ENCODE results near the gene NUP188. TPM values are rescaled to one million over a fixed set of nuclear protein-coding genes. Genes with fewer than 3 reads are reported as not detected.

NUP188 gene
- total and polyA plus RNA-seq, 4 donors = 6.9 to 34.7 (median 19.2) TPM

DNA sequence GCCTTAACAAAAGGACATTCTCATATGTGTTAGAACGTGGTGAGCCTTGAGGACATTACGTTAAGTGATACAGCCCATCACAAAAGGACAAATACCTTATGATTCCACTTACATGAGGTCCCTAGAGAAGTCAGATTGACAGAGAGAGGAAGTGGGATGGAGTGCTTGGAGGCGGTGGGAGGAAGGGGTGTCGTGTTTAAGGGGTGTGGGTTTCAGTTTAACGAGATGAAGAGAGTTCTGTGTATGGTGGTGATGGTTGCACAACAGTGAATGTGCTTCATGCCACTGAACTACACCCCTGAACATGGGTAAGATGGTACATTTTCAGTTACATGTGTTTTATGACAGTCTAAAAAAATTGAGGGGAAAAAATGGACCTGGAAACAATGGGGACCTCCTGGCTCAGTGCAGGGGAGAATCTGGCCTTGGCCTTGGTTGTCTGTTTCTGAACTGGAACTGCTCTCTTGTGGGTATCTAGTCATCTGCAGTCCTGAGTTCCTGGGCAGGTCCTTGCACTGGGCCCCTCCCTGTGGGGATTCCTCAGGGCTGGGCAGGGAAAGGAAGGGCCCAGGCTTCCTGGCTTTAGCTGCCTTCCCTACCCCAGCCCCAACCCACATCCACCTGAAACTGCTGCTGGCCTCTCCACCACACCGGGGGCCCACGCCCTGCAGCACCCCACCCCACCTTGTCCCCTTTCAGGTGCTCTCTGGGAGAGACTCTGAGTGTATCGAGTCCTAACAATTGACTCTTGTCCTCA is 47.8 kb upstream of the NUP188 start (continued):
- TF ChIP-seq YY1 (IDR thresholded peaks at IDR 0.05) = no peak
- no peak for TF ChIP-seq JUND (IDR thresholded peaks at IDR 0.05)
- TF ChIP-seq, protein P1, sequence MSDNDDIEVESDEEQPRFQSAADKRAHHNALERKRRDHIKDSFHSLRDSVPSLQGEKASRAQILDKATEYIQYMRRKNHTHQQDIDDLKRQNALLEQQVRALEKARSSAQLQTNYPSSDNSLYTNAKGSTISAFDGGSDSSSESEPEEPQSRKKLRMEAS (IDR thresholded peaks at IDR 0.05) = no peak
- no peak for TF ChIP-seq TAF1 (conservative IDR thresholded peaks at IDR 0.05)

DNA sequence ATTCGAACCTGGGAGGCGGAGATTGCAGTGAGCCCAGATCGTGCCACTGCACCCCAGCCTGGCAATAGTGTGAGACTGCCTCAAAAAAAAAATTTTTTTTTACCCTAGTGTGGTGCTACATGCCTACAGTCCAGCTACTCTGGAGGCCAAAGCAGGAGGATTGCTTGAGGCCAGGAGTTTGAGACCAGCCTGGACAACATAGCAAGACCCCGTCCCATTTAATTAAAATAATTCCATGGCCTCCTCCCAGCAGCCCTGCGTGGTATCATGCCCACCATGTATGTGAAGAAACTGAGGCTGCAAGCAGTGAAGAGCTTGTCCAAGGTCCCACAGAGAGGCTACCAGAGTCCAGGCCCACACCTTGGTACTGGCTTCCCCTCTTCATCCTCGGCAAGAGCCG is 46.1 kb upstream of the NUP188 start:
- Histone ChIP-seq H3K27ac (ENCODE audit: low read depth in 1 of 2, low read length in 2 of 2) (no peak overlapping the region), H3K9ac (ENCODE audit: low read depth in 1 of 2, low read length in 2 of 2) (no peak overlapping the region)
- TF ChIP-seq, protein P2, sequence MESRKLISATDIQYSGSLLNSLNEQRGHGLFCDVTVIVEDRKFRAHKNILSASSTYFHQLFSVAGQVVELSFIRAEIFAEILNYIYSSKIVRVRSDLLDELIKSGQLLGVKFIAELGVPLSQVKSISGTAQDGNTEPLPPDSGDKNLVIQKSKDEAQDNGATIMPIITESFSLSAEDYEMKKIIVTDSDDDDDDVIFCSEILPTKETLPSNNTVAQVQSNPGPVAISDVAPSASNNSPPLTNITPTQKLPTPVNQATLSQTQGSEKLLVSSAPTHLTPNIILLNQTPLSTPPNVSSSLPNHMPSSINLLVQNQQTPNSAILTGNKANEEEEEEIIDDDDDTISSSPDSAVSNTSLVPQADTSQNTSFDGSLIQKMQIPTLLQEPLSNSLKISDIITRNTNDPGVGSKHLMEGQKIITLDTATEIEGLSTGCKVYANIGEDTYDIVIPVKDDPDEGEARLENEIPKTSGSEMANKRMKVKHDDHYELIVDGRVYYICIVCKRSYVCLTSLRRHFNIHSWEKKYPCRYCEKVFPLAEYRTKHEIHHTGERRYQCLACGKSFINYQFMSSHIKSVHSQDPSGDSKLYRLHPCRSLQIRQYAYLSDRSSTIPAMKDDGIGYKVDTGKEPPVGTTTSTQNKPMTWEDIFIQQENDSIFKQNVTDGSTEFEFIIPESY (IDR thresholded peaks at IDR 0.05) = no peak
- TF ChIP-seq RXRA (IDR thresholded peaks at IDR 0.05) (no peak), YY1 (IDR thresholded peaks at IDR 0.05) (no peak), HNF4G (IDR thresholded peaks at IDR 0.05) (no peak), EGR1 (IDR thresholded peaks at IDR 0.05; ENCODE audit: low read depth in 2 of 2) (no peak), SP1 (IDR thresholded peaks at IDR 0.05) (no peak), NR2F2 (IDR thresholded peaks at IDR 0.05) (no peak), FOXA2 (IDR thresholded peaks at IDR 0.05) (no peak), JUND (IDR thresholded peaks at IDR 0.05) (no peak), TAF1 (conservative IDR thresholded peaks at IDR 0.05) (no peak), HNF4A (conservative IDR thresholded peaks at IDR 0.05) (no peak)
- TF ChIP-seq, protein P3, sequence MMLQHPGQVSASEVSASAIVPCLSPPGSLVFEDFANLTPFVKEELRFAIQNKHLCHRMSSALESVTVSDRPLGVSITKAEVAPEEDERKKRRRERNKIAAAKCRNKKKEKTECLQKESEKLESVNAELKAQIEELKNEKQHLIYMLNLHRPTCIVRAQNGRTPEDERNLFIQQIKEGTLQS (IDR thresholded peaks at IDR 0.05) = no peak
- TF ChIP-seq, protein P4, sequence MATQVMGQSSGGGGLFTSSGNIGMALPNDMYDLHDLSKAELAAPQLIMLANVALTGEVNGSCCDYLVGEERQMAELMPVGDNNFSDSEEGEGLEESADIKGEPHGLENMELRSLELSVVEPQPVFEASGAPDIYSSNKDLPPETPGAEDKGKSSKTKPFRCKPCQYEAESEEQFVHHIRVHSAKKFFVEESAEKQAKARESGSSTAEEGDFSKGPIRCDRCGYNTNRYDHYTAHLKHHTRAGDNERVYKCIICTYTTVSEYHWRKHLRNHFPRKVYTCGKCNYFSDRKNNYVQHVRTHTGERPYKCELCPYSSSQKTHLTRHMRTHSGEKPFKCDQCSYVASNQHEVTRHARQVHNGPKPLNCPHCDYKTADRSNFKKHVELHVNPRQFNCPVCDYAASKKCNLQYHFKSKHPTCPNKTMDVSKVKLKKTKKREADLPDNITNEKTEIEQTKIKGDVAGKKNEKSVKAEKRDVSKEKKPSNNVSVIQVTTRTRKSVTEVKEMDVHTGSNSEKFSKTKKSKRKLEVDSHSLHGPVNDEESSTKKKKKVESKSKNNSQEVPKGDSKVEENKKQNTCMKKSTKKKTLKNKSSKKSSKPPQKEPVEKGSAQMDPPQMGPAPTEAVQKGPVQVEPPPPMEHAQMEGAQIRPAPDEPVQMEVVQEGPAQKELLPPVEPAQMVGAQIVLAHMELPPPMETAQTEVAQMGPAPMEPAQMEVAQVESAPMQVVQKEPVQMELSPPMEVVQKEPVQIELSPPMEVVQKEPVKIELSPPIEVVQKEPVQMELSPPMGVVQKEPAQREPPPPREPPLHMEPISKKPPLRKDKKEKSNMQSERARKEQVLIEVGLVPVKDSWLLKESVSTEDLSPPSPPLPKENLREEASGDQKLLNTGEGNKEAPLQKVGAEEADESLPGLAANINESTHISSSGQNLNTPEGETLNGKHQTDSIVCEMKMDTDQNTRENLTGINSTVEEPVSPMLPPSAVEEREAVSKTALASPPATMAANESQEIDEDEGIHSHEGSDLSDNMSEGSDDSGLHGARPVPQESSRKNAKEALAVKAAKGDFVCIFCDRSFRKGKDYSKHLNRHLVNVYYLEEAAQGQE (IDR thresholded peaks at IDR 0.05) = no peak
- TF ChIP-seq, protein P1 (IDR thresholded peaks at IDR 0.05) = no peak
- TF ChIP-seq, protein P5, sequence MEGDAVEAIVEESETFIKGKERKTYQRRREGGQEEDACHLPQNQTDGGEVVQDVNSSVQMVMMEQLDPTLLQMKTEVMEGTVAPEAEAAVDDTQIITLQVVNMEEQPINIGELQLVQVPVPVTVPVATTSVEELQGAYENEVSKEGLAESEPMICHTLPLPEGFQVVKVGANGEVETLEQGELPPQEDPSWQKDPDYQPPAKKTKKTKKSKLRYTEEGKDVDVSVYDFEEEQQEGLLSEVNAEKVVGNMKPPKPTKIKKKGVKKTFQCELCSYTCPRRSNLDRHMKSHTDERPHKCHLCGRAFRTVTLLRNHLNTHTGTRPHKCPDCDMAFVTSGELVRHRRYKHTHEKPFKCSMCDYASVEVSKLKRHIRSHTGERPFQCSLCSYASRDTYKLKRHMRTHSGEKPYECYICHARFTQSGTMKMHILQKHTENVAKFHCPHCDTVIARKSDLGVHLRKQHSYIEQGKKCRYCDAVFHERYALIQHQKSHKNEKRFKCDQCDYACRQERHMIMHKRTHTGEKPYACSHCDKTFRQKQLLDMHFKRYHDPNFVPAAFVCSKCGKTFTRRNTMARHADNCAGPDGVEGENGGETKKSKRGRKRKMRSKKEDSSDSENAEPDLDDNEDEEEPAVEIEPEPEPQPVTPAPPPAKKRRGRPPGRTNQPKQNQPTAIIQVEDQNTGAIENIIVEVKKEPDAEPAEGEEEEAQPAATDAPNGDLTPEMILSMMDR (IDR thresholded peaks at IDR 0.05; ENCODE audit: low read depth, low read length, missing input control) = no peak

More for the DNA sequence above, 46.1 kb upstream of the NUP188 start:
- peaks cover 0 to 12% (median 8%) of the 10 kb centered on the region in 4 donors for H3K4me1 ChIP-seq (ENCODE audit: control insufficient read depth in 4 of 4, insufficient read depth in 4 of 4, low read length in 3 of 4)
- WGBS = 91% methylated on average over 7 of the region's 7 CpGs
- H3K27me3 ChIP-seq (ENCODE audit: control insufficient read depth in 4 of 4, insufficient read depth in 4 of 4, low read length in 3 of 4) = no peaks in the 10 kb centered on the region
- no peaks in the 10 kb centered on the region for H3K9me3 ChIP-seq (ENCODE audit: control insufficient read depth in 4 of 4, low read length in 3 of 4)
- no peak overlapping the region for H3K4me3 ChIP-seq (ENCODE audit: low read depth in 1 of 3, low read length in 3 of 3)
- peaks cover 0 to 13% (median 7%) of the 10 kb centered on the region in 4 donors for H3K36me3 ChIP-seq (ENCODE audit: control insufficient read depth in 4 of 4, insufficient read depth in 3 of 4, low read depth in 1 of 4, low read length in 3 of 4)
- no peak for DNase-seq (ENCODE audit: low spot score)

All from liver (tissue), 9 donors.